Stimulated activated CD4-positive, alpha-beta T cell treated with anti-CD3 and anti-CD28 coated beads, TNF-alpha, amount 100 ng/mL, for 4 hours (primary cell): ENCODE measurements around the gene ACOX1.

Experiments
- DNase-seq, 3 experiments: peaks; one replicate each; pipeline ENCODE4 v3.0.0-alpha.2; 2020; ENCODE audit warnings: low read depth in 3 of 3

Gene ACOX1

DNA sequence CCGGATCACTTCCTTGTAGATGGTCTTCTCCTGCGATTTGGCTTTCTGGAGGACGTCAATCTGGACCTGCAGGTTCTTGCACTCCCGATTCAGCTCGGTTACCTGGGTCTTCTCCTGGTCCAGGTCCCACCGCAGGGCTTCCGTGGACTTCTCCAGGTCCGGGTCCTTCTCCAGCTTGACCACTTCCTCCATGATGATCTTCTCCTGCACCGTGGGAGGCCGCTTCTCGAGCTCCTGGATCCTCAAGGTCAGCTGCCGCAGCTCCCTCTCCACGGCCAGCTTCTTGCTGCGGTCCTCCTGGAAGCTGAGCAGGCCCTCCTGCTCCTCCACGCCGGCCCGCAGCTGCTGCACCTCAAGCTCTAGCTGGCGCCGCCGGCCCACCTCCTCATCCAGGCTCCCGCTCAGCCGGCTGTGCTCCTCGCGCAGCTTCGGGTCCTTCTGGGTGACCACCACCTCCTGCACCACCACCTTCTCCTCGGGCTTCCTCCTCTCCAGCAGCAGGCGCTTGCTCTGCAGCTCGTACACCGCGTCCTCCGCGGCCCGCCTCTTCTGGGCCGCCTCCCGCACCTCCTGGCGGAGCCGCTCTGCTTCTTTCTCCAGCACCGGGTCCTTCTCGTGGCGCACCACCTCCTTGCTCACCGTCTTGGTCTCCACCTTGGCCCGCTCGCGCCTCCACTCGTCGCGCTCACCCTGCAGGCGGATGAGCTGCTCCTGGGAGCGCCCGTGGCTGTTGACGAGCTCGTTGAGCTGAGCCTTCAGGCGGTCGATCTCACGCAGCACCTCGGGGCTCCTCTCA, 29.9 kb upstream of the ACOX1 start:
- no peak for DNase-seq

DNA sequence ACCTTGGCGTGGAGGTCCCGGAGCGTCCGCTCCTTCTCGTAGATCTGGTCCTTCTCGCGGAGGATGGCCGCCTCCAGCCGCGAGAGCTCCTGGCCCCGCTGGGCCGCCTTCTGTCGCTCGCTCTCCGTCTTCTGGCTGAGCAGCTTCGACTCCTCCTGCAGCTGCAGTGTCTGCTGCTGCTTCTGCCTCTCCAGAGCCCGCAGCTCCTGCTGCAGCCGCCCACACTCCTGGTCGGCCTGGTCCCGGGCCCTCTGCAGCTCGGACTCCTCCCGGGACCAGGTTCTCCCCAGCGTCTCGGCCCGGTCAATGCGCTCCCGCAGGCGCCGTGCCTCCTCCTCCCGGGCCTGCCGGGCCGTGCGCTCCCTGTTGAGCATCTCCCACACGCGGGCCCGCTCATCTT, 29.2 kb upstream of the ACOX1 start:
- DNase-seq: no peak

DNA sequence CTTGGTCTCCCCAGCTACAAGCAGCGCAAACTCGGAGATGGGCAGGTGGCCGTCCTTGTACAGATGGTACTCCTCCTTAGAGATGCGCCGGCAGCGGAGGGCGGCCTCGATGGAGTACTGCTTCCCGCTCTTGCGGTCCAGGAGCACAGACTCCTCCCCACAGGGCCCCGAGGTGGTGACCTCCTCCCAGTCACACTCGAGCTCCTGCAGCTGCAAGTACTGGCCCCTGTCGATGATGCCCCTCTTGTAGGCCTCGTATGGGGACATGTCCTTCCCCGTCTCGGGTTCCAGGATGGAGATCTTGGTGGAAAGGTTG, 28.8 kb upstream of the ACOX1 start:
- DNase-seq: no peak

DNA sequence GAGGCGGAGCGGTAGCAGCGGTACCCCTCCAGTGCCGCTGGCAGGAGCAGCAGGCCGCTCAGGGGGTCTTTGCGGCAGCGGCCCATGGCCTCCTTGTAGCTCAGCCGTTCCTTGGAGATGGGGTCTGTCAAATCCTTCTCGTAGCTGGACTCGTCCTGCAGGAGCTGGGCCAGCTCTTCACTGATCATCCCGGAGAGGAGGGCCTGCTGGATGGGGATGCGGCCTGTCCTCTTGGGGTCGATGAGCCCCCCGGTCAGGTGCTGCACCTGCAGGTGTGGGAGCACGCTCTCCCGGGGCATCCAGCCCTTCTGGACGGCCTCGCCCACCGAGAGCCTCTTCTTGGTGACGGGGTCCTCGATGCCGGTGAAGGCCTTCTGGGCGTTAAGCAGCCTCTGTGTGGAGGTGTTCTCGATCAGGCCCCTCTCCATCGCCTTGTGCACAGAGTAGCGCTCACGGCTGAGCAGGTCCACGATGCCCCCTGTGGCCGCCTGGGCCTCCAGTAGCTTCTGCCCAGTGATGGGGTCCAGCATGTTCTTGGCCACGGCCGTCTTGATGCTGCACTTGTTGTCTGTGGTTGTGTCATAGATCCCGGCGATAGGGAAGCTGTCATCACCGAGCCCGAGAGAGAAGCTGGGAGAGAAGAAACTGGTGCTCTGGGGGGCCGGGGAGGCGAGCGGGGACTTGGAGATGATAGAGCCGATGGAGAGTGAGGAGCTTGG, 28.3 kb upstream of the ACOX1 start:
- DNase-seq: no peak

DNA sequence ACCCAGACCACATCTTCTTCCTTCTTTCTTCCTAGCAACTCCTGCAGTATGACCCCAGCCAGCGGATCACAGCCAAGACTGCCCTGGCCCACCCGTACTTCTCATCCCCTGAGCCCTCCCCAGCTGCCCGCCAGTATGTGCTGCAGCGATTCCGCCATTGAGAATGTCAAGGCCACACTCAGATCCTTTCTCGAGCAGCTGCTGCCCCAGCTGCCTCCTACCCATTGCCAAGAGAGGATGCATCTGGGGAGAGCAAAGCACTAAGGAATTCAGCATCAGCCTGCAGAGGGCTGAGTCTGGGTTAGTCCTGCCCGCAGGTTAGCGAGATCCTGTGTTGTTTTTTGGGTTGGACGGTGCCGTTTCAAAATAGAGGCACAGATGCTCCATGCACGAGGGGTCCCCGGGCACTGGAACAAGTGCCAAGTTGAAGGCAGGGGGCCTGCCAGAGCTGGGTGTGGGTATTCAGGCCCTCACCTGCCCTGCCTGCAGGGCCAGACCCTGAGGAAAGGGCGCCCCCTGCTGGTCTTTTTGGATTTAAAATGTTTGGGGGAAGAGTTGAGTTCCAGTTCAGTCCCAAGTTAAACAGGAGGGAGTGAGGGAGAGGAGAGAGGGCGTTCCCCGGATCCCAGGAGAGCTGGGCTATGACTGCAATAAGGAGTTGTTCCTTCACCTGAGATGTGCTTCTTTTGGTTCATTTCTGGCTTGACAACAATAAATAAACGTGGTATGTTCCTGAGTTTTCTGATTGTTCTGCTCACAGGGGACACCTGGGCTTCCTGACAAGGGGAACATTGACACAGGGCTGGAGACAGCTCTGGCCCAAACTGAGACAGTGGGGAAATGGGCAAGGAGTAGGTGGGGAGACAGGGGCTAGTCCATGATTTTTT, 26.5 kb upstream of the ACOX1 start:
- peak; percentile 48 to 76 (median 67) for DNase-seq

DNA sequence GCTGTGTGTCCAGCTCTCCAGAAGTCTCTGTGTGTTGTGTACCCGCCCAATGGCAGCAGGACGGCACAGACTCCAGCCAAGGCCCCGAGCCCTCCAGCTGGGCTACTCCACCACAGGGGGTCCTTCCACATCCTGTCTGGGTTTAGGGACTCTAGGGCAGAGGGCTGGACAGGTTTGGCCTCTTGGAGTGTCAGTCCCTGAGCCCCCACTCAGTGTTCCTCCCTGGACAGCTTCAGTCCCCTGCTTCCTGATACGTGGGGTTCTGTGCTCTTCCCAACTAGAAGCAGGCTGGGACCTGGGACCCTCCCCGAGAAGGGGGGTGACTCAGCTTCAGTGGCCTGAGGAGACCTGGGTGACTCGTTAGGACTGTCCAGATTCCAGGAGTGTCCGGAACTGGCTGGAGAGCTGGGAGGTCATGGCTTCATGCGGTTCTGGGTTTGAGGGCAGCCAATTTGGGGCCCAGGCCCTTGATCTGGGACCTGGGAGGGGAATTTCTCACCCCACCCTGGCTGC, 25.8 kb upstream of the ACOX1 start:
- no peak for DNase-seq

DNA sequence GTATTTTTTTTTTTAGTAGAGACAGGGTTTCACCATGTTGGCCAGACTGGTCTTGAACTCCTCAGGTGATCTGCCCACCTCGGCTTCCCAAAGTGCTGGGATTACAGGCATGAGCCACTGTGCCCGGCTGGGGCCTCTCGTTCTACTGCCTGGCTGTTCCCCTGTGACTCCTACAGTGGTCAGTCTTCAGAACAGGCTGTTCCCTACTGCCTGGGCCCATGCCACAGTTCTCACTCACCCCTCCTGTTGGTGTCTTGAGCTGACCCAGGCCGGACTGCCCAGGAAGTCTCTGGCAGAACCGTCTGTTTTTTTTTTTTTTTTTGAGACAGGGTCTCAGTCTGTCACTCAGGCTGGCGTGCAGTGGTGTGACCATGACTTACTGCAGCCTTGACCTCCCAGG, 24.9 kb upstream of the ACOX1 start:
- no peak for DNase-seq

DNA sequence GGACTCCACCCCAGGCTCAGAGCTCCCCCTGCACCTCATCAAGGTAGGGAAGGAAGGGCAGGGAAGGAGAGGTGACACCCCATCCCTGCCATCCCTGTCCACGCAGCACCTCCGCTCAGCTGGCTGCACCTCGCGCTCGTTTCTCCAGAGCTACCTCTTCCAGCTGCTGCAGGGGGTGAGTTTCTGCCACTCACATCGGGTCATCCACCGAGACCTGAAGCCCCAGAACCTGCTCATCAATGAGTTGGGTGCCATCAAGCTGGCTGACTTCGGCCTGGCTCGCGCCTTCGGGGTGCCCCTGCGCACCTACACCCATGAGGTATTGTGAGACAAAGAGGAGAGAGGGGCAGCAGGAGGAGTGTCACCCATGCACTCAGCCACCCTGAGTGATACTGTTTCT, 23.1 kb upstream of the ACOX1 start:
- no peak for DNase-seq

DNA sequence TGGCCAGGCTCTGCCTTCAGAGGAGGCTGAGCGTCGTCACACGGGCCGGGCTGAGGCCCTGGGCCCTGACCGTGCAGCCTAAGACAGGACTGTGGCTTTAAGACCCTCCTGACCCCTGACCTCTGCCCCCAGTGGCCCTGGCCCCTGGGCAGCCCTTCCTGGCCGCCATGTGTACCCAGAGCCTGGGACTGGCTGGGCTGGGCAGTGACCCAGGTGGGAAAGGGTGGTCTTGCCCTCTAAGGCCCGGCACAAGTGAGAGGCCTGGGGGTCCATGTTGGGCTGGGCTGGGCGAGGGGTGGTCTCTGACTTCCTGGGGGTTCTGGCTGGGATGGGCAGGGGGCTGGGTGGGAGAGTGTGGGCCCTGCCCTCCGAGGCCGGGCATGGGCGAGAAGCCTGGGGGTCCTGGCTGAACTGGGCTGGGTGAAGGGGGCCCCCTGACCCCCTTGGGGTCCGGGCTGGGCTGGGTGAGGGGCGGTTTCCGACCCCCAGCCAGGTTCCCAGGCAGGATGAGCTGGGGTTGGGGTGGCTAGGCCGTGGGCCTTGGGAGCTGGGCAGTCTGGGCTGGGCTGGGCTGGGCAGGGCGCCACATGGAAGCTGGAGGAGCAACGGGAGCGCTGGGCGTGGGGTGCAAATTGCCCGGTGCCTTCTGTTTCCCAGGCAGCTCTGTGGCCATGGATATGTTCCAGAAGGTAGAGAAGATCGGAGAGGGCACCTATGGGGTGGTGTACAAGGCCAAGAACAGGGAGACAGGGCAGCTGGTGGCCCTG, 22.0 kb upstream of the ACOX1 start, which contains the start of gene CDK3:
CDK3 (plus strand) TSS at position 101 of the 767 bp plus-strand sequence; CDS start at position 672, 571 bp downstream.
- no peak for DNase-seq

DNA sequence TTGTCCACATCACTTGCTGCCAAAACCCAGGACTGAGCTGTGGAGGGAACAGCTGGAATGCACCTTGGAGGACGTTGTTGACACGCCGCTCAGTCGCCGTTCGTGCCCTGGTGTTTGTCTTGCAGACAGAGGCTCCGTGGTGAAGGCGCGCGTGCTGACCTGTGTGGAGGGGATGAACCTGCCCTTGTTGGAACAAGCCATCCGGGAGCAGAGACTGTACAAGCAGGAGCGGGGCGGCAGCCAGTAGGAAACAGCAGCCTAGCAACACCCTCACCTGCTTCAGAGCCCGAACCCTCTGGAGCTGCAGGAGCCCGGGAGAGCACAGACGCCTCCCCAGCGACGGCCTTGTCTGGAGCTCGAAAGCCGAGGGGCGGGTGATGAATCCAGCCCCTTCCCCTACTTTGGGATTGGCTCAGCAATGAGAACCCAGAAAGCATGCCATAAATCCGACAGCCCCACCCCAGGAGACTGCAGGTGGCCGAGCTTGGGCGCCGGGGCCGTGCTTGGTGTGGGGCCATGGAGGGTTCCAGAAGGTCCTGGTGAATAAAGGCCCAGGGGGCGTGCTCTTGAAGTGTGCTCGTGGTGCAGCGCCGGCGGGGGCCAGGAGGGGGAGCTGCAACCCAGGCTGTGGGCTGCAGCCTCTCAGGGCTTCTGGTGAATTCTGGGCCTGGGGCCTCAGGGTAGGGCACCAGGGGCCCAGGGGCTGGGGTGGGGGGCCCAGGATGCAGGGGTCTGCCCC, 21.2 kb upstream of the ACOX1 start:
- DNase-seq: peak; percentile 29 to 44 (median 30)

DNA sequence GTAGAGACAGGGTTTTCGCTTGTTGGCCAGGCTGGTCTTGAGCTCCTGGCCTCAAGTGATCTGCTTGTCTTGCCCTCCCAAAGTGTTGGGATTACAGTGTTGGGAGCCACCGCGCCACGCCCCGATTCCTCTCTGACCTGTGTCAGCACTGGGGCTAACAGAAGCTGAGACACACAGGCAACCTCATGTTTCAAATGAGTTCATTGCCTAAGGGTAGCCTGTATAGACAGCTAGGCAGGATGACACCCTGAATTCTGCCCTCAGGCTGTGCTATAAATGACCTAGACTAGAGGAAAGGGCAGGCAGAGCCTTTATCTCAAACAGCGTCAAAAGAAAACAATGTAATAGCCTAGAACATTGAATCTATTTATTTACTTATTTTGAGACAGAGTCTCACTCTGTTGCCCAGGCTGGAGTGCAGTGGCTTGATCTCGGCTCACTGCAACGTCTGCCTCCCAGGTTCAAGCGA, 19.4 kb upstream of the ACOX1 start:
- no peak for DNase-seq

DNA sequence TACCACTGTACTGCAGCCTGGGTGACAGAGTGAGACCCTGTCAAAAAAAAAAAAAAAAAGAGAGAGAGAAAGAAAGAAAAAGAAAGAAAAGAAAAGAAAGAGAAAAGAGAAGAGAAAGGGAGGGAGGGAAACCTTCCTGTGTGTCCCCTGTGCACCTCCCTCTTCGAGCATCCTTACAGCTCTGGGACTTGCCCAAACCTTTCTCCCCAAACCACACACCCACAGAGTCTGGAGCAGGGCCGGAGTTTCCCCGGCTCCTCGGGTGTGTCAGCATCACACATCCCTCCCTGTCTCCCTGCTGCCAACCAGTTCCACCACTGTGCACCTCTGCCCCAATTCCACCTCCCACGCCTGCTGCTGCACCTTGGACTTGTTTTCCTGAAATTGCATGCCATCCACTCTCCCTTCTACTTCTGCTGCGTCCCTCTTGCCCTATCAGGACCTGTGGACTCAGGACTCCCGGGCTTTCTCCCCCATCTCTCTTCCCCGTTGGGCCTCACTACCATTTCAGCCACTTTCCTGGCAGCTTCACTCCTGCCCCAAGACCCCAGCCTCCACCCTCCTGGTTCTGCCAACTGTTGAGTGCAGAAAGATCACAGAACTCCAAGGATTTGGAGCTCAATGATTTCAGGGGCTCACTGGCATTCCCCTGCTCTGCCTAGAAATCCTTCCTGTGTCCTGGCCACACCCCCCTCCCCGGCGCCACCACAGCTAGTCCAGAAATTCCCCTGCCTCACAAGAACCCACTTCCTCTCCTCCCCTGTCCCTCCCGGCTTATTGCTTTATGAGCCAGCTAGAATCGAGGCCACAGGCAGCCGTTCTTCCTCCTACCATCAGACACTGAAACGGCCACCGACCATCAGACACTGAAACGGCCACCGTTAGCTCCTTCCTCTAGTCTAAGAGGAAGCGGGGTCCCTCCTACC, 18.0 kb upstream of the ACOX1 start:
- no peak for DNase-seq

DNA sequence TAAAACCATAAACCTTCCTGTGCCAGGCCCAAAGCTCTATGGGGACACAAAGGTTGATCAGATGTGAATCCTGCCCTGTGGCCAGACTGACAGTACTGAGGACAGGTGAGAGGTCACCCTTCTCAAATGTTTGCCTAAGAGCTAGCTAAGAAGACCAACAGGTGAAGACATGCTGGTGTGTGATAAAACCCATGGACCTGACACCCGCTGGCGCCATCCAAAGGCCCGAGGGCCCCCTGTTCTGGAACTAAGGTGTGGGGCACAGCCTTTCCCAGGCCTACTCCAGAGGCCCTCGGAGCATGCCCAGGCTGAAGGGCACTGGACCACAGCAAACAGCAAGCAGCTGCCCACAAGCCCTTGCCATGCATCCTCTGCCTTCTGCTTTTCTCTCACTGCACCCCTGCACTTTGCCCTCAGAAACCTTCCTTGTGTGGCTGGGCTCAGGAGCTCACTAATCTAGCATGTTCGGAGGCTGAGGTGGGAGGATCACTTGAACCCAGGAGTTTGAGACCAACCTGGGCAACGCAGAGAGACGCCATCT, 16.5 kb upstream of the ACOX1 start:
- DNase-seq: no peak

DNA sequence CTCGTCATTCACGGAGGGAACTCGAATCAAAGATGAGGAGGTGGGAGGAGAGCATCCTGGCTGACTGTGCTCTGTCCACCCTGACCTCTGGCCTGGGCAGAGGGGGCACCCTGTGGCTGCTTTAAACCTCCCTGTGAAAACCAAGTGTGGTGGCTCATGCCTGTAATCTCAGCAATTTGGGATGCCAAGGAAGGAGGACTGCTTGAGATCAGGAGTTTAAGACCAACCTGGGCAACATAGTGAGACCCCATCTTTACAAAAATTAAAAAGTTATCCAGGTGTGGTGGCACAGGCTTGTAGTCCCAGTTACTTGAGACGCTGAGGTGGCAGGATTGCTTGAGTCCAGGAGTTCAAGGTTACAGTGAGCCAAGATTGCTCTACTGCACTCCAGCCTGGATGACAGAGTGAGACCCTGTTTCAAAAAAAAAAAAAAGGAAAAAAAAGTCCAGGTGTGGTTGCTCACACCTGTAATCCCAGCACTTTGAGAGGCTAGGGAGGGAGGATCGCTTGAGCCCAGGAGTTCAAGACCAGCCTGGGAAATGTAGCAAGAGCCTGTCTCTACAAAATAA, 15.9 kb upstream of the ACOX1 start:
- DNase-seq: no peak

DNA sequence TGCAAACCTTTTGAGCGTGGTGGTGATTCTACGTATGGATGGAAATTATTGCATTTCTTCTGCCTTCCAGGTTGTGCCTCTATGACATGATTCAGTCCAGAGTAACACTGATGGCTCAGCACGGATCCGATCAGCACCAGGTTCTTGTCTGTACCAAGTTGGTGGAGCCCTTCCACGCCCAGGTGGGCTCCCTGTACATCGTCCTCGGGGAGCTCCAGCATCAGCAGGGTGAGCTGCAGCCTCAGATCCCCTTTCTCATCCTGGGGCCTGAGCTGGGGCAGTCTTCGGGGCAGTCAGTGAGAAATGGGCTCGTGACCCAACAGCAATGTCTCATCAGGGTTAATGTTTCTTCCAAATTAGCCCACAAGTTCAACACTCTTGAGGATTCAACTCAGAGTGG, 12.4 kb upstream of the ACOX1 start:
- DNase-seq: no peak

DNA sequence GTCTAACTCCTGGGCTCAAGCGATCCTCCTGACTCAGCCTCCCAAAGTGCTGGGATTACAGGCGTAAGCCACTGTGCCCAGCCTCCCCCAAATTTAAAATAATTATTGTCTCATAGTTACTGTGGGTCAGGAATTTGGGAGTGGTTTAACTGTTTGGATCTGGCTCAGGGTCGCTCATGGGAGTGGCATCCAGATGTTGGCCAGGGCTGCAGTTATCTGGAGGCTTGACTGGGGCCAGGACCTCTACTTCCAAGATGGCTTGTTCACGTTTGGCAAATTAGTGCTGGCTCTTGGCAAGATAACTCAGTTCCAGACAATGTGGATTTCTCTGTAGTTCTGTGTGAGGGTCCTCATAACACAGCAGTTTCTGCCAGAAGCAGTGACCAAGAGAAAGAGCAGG, 8.1 kb upstream of the ACOX1 start:
- no peak for DNase-seq

DNA sequence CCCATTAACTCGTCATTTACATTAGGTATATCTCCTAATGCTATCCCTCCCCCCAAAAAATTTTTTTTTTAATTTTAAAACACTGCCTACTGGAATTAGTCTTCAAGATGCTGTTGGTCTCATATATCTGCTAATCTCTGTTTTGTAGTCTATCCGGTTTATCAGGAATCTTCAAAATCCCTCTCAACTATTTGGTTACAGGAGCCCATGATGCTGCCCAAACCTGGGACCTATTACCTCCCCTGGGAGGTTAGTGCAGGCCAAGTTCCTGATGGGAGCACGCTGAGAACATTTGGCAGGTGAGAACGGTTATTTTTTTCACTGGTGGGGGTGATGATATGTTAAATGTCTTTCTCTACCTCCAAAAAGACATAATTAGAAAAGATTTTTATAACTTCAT, 7.0 kb upstream of the ACOX1 start:
- DNase-seq: no peak

DNA sequence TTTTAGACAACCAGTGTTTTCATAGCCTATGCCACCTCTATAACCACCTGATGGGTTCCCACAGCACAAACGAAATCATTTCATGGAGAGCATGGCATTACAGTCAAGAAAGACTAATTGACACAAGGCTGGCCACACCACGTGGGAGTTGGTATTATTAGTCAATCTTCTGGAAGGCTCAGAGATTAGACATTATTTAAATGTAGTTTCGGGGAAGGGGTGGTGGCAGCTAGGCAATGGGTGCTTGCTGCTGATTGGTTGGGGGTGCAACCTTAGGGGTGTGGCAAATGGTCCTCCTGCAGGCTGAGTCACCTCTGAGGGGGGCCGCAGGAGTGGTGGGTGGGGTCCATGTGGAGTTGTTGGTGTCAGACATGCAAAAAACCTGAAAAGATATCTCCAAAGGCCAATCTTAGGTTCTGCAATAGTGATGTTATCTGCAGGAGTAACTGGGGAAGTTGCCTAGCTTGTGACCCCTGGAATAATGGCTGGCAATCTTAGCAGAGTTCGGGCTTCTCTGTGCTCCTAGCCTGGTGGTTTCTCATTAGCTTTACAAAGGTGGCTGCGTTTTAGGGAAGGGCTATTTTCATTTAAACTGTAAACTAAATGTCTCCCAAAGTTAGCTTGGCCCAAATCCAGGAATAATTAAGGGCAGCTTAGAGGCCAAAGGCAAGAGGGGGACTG, 4.7 kb upstream of the ACOX1 start:
- no peak for DNase-seq
